HepG2 (cell line): ENCODE data around the gene ACTN1. TPM values are rescaled to one million over a fixed set of nuclear protein-coding genes. Genes with fewer than 3 reads are reported as not detected.
A peak's percentile ranks its signal among the peaks of the same experiment; 100 is the strongest.

Experiments used
- EHMT2 ChIP-seq: fragments of 200-600 bp; sonication (generic); IDR thresholded peaks from 2 replicates; pipeline ENCODE4 v1.7.0; 2017; ENCODE audit warnings: antibody characterized with exemption, low read depth, low read length, borderline replicate concordance
- FIP1L1 ChIP-seq: fragments of 200-400 bp; formaldehyde crosslinking; IDR thresholded peaks from 2 replicates; pipeline ENCODE4 v1.6.1; 2018; ENCODE audit warnings: low read depth, mild to moderate bottlenecking, low read length, moderate library complexity, borderline replicate concordance; ENCODE audit not compliant: insufficient read depth
- GLI4 ChIP-seq: sonication (generic); formaldehyde crosslinking; IDR thresholded peaks from 2 replicates; pipeline ENCODE4 v1.5.1; 2020; ENCODE audit warnings: missing genetic modification reagents, mild to moderate bottlenecking, moderate library complexity, borderline replicate concordance
- GTF2F1 ChIP-seq: fragments of 150-350 bp; IDR thresholded peaks from 2 replicates; pipeline ENCODE4 v1.6.1; 2014; ENCODE audit warnings: low read length
- HCFC1 ChIP-seq: fragments of 150-350 bp; IDR thresholded peaks from 2 replicates; pipeline ENCODE4 v1.6.1; 2014; ENCODE audit warnings: low read depth, low read length
- IKZF1 ChIP-seq: fragments of 450-650 bp; IDR thresholded peaks from 2 replicates; pipeline ENCODE4 v1.7.1; 2016
- MED1 ChIP-seq: sonication (generic); formaldehyde crosslinking; IDR thresholded peaks from 2 replicates; pipeline ENCODE4 v1.4.0; 2020; ENCODE audit warnings: missing genetic modification reagents
- PHB2 ChIP-seq: fragments of 450-650 bp; IDR thresholded peaks from 2 replicates; pipeline ENCODE4 v1.6.1; 2018; ENCODE audit not compliant: partially characterized antibody
- SETDB1 ChIP-seq: sonication (generic); formaldehyde crosslinking; IDR thresholded peaks from 2 replicates; pipeline ENCODE4 v1.5.1; 2020; ENCODE audit warnings: missing genetic modification reagents, mild to moderate bottlenecking, borderline replicate concordance
- SOX5 ChIP-seq: IDR thresholded peaks from 2 replicates; pipeline ENCODE4 v1.6.1; 2016; ENCODE audit warnings: borderline replicate concordance
- STAG1 ChIP-seq: sonication (generic); formaldehyde crosslinking; IDR thresholded peaks from 2 replicates; pipeline ENCODE4 v1.4.0; 2020; ENCODE audit warnings: missing genetic modification reagents
- YY1 ChIP-seq: IDR thresholded peaks from 2 replicates; pipeline ENCODE4 v1.6.1; 2011; ENCODE audit warnings: low read length, low read depth, moderate library complexity, mild to moderate bottlenecking; ENCODE audit not compliant: insufficient read depth, insufficient replicate concordance
- ZBTB7B ChIP-seq: sonication (generic); formaldehyde crosslinking; IDR thresholded peaks from 2 replicates; pipeline ENCODE4 v1.4.0; 2020; ENCODE audit warnings: missing genetic modification reagents
- ZEB1 ChIP-seq: IDR thresholded peaks from 2 replicates; pipeline ENCODE4 v1.6.1; 2012; ENCODE audit warnings: mild to moderate bottlenecking, low read depth, inconsistent platforms; ENCODE audit not compliant: insufficient replicate concordance
- ZNF232 ChIP-seq: sonication (generic); formaldehyde crosslinking; IDR thresholded peaks from 2 replicates; pipeline ENCODE4 v1.4.0; 2020; ENCODE audit warnings: missing genetic modification reagents, borderline replicate concordance
- ZNF30 ChIP-seq: sonication (generic); formaldehyde crosslinking; IDR thresholded peaks from 2 replicates; pipeline ENCODE4 v1.5.0; 2020; ENCODE audit warnings: mild to moderate bottlenecking, missing genetic modification reagents
- ZNF326 ChIP-seq: sonication (generic); formaldehyde crosslinking; IDR thresholded peaks from 2 replicates; pipeline ENCODE4 v1.4.0; 2020; ENCODE audit warnings: missing genetic modification reagents, borderline replicate concordance
- ZNF484 ChIP-seq: sonication (generic); formaldehyde crosslinking; IDR thresholded peaks from 2 replicates; pipeline ENCODE4 v1.5.1; 2020; ENCODE audit warnings: mild to moderate bottlenecking, low read depth, missing genetic modification reagents, borderline replicate concordance
- ZNF674 ChIP-seq: sonication (generic); formaldehyde crosslinking; IDR thresholded peaks from 2 replicates; pipeline ENCODE4 v1.5.0; 2020; ENCODE audit warnings: low read depth, mild to moderate bottlenecking, missing genetic modification reagents
- polyA plus RNA-seq, 8 experiments: library from polyadenylated mRNA; depleted of rRNA in 3 of 8; stranded (reverse) in 7 of 8; unstranded in 1 of 8; fragments of >200 nt; fragmentation: Illumina TruSeq in 4 of 8; extraction: Trizol in 4 of 8; gene quantifications; 2 replicates each; pipeline versions ENCODE4 v1.2.1 to v1.2.3, GENCODE V29; 2011 to 2016; ENCODE audit warnings: low read depth in 4 of 8, missing spikeins in 1 of 8, mixed read lengths in 1 of 8; ENCODE audit not compliant: insufficient read depth in 1 of 8
- total RNA-seq, 5 experiments: library from RNA; depleted of rRNA; stranded (reverse); fragments of >200 nt; fragmentation: Illumina TruSeq; extraction: Trizol; gene quantifications; 2 replicates each; pipeline ENCODE4 v1.2.3, GENCODE V29; 2016; ENCODE audit warnings: low read depth in 1 of 5
- TF ChIP-seq, protein P1 (sequence below): sonication (generic); formaldehyde crosslinking; IDR thresholded peaks from 2 replicates; pipeline ENCODE4 v1.5.0; 2020; ENCODE audit warnings: missing genetic modification reagents, mild to moderate bottlenecking, borderline replicate concordance
- TF ChIP-seq, protein P2 (sequence below): sonication (generic); formaldehyde crosslinking; IDR thresholded peaks from 2 replicates; pipeline ENCODE4 v1.5.0; 2020; ENCODE audit warnings: mild to moderate bottlenecking, missing genetic modification reagents
- TF ChIP-seq, protein P3 (sequence below): IDR thresholded peaks from 2 replicates; pipeline ENCODE4 v1.4.0; 2020; ENCODE audit warnings: mild to moderate bottlenecking, missing genetic modification reagents

ACTN1 gene
- total and polyA plus RNA-seq, 2 of the 13 experiments (the other 11 are each of a cell fraction or from before 2014, with no cell fraction given): 58.6 to 162 TPM

DNA sequence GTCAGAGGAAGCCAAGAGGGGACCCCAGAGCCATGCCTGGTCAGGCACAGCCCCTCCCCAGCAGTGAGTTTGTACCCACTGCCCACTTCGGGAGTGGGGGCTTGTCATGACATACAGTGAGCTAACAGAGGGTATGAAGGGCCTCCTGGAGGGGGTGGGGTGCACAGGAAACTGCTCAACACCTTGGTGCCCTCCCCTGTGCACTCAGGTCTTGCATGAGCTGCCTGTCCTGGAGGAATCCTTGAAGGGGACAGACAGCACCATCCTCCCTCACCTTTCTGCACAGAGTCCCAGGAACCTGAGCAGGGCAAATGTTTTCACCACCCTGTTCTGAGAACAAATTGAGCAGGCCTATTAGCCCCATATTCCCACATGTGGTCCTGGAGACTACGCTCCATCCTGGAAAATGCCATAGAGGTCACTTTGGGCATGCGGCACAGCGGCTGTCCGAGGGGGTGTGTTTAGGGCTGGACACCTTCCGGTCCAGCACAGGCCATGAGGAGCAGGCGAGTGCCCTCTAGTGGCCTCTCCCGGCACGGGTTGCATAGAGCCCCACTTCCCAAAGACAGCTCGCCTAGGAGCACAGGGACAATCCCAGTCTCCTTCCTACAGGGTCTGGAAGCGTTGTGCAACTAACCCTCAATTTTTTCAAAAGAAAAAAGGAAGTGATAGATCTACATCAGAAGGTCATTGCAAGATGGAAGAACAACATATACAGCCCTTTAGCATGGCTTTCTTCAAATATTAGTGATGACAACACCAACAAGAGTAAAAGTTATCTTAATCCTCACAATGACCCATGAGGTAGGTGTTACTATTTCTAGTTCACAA, 154.4 kb downstream of the ACTN1 start (continued):
- TF ChIP-seq ZNF484 (no peak), FIP1L1 (no peak), HCFC1 (peak; percentile 46), GLI4 (CRISPR knock-in tag) (0 out of 2 replicates have a peak, but pooled peaks have one; percentile 29), ZBTB7B (CRISPR knock-in tag) (peak; percentile 61; the same call in 1 of the 2 replicates), ZNF326 (no peak), GTF2F1 (no peak), MED1 (CRISPR knock-in tag) (peak; percentile 69; the same call in 1 of the 2 replicates), STAG1 (CRISPR knock-in tag) (peak; percentile 83), SETDB1 (no peak), ZNF674 (CRISPR knock-in tag) (no peak), YY1 (peak; percentile 69), IKZF1 (no peak), PHB2 (no peak), EHMT2 (peak; percentile 81; the same call in 1 of the 2 replicates), ZNF232 (no peak), ZNF30 (0 out of 2 replicates have a peak, but pooled peaks have one; percentile 20), ZEB1 (peak; percentile 62), SOX5 (CRISPR knock-in tag) (no peak; the same call in 1 of the 2 replicates)
- TF ChIP-seq, protein P1, sequence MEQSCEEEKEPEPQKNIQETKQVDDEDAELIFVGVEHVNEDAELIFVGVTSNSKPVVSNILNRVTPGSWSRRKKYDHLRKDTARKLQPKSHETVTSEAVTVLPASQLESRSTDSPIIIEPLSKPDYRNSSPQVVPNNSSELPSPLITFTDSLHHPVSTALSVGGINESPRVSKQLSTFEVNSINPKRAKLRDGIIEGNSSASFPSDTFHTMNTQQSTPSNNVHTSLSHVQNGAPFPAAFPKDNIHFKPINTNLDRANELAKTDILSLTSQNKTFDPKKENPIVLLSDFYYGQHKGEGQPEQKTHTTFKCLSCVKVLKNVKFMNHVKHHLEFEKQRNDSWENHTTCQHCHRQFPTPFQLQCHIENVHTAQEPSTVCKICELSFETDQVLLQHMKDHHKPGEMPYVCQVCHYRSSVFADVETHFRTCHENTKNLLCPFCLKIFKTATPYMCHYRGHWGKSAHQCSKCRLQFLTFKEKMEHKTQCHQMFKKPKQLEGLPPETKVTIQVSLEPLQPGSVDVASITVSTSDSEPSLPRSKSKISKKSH: peak; percentile 45; the same call in 1 of the 2 replicates
- TF ChIP-seq, protein P2, sequence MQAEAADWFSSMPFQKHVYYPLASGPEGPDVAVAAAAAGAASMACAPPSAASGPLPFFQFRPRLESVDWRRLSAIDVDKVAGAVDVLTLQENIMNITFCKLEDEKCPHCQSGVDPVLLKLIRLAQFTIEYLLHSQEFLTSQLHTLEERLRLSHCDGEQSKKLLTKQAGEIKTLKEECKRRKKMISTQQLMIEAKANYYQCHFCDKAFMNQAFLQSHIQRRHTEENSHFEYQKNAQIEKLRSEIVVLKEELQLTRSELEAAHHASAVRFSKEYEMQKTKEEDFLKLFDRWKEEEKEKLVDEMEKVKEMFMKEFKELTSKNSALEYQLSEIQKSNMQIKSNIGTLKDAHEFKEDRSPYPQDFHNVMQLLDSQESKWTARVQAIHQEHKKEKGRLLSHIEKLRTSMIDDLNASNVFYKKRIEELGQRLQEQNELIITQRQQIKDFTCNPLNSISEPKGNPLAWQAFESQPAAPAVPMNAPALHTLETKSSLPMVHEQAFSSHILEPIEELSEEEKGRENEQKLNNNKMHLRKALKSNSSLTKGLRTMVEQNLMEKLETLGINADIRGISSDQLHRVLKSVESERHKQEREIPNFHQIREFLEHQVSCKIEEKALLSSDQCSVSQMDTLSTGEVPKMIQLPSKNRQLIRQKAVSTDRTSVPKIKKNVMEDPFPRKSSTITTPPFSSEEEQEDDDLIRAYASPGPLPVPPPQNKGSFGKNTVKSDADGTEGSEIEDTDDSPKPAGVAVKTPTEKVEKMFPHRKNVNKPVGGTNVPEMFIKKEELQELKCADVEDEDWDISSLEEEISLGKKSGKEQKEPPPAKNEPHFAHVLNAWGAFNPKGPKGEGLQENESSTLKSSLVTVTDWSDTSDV (CRISPR knock-in tag): 0 out of 2 replicates have a peak, but pooled peaks have one; percentile 74
- TF ChIP-seq, protein P3, sequence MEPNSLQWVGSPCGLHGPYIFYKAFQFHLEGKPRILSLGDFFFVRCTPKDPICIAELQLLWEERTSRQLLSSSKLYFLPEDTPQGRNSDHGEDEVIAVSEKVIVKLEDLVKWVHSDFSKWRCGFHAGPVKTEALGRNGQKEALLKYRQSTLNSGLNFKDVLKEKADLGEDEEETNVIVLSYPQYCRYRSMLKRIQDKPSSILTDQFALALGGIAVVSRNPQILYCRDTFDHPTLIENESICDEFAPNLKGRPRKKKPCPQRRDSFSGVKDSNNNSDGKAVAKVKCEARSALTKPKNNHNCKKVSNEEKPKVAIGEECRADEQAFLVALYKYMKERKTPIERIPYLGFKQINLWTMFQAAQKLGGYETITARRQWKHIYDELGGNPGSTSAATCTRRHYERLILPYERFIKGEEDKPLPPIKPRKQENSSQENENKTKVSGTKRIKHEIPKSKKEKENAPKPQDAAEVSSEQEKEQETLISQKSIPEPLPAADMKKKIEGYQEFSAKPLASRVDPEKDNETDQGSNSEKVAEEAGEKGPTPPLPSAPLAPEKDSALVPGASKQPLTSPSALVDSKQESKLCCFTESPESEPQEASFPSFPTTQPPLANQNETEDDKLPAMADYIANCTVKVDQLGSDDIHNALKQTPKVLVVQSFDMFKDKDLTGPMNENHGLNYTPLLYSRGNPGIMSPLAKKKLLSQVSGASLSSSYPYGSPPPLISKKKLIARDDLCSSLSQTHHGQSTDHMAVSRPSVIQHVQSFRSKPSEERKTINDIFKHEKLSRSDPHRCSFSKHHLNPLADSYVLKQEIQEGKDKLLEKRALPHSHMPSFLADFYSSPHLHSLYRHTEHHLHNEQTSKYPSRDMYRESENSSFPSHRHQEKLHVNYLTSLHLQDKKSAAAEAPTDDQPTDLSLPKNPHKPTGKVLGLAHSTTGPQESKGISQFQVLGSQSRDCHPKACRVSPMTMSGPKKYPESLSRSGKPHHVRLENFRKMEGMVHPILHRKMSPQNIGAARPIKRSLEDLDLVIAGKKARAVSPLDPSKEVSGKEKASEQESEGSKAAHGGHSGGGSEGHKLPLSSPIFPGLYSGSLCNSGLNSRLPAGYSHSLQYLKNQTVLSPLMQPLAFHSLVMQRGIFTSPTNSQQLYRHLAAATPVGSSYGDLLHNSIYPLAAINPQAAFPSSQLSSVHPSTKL: peak; percentile 77
